ENCODE measurements around the gene PSMC3. TPM values are rescaled to one million over a fixed set of nuclear protein-coding genes. Genes with fewer than 3 reads are reported as not detected.

Gene PSMC3
- total and polyA plus RNA-seq, 9 of the 15 experiments (the other 6 are each of a cell fraction or from before 2014, with no cell fraction given) = 44.3 to 324 (median 240) TPM

DNA sequence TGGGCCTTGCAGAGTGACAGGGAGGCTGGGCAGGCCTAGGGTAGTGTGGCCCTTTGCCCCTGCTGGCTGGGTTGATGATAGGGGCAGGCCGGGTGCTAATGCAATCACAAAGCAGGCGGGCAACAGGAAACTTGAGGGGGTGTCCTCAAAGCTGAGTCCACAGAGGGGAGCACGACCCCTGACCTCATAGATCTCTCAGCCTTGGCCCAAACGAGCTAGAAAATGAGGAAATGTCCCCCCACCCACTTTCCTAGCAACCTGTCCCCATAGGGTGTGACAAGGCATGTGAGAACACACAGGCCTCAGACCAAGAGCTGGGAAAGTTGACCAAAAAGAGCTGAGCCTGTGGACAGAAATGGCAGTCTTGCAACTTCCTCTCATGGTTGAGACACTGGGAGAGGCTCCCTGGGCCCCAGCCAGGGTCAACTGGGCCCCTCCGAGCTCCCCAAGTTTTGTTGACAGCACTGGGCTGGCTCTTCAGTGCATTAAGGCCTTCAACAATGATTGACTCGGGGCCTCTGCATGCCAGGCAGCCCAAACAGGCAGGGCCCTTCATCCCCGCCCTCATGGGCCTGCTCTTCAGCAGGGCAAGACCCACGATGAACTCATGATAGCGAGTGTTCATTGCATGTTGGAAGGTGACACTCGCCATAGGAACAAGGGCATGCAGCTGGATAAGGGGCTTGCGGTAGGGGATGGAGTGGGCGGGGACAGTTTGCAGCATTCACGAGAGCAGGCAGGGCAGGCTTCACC lies 38.1 kb downstream of the PSMC3 start:
- DNase-seq (ENCODE audit: extremely low read depth in 1 of 4, low spot score in 3 of 4) (peak in 1 of 4 experiments; percentile 6), FAIRE-seq (no peak), ATAC-seq (no peak)
- Histone ChIP-seq H3K9me1 (ENCODE audit: control insufficient read depth, insufficient read depth, low read length) (no peaks in the 10 kb centered on the region), H3K27me3 (ENCODE audit: control insufficient read depth in 2 of 2, insufficient read depth in 2 of 2, low read length in 2 of 2) (no peaks in the 10 kb centered on the region), H4K20me1 (replicated peaks; ENCODE audit: control insufficient read depth, insufficient read depth, low read length) (no peaks in the 10 kb centered on the region), H3K4me3 (no peak overlapping the region), H2AFZ (ENCODE audit: low read depth, low read length) (peak overlapping the region; percentile 57), H3K27ac (ENCODE audit: extremely low read depth, low read depth, low read length) (peak overlapping the region; percentile 44; the same call in 1 of the 3 replicates), H3K79me2 (ENCODE audit: control insufficient read depth, insufficient read depth, low read length) (no peaks in the 10 kb centered on the region), H3K4me1 (replicated peaks in 1 of 2; ENCODE audit: control insufficient read depth in 2 of 2, insufficient read depth in 2 of 2, low read length in 2 of 2) (peaks cover 17 to 47% of the 10 kb centered on the region in 2 experiments), H3K4me2 (ENCODE audit: insufficient read depth, low read length) (no peak overlapping the region), H3K9me3 (replicated peaks; ENCODE audit: control insufficient read depth, insufficient read depth, low read depth, low read length) (no peaks in the 10 kb centered on the region), H3K9ac (ENCODE audit: insufficient read depth in 1 of 2, low read depth in 2 of 2, low read length in 2 of 2) (peak overlapping the region in 1 of 2 experiments; percentile 80; a peak in 2 of 4 replicates), H3K36me3 (ENCODE audit: control insufficient read depth, insufficient read depth, low read length) (no peaks in the 10 kb centered on the region)
- 56% methylated on average over 13 of the region's 13 CpGs for WGBS (ENCODE audit: insufficient coverage, low coverage, missing lambda C conversion rate)
- no peak for TF ChIP-seq ELF4 (CRISPR knock-in tag; IDR thresholded peaks at IDR 0.05)
- in situ Hi-C loops (cut with MboI) (no loop called here), intact Hi-C loops (cut with micrococcal nuclease) (no loop called here)
- BruUV-seq (replicated peaks) = no TSS peak
- ChIA-PET CTCF (ENCODE audit: low intra/inter-chr PET ratio) (no interaction called here), POLR2A (interaction anchor here (0.6 to 1.9 kb wide), 5 partner anchors 9 to 47 kb away, joined by 3 to 8 read pairs (median 3); partner anchors contain the start of gene SPI1)

GRCh38 chr11:47384498-47384897 lies 41.7 kb downstream of the PSMC3 start:
- ChIA-PET CTCF (ENCODE audit: low intra/inter-chr PET ratio) (no interaction called here), POLR2A (no interaction called here)
- Histone ChIP-seq H3K9ac (ENCODE audit: insufficient read depth in 1 of 2, low read depth in 2 of 2, low read length in 2 of 2) (no peak overlapping the region), H3K36me3 (ENCODE audit: control insufficient read depth, insufficient read depth, low read length) (no peaks in the 10 kb centered on the region), H3K4me1 (replicated peaks in 1 of 2; ENCODE audit: control insufficient read depth in 2 of 2, insufficient read depth in 2 of 2, low read length in 2 of 2) (peaks cover 3 to 21% of the 10 kb centered on the region in 2 experiments; a peak in 3 of 5 replicates), H3K27me3 (ENCODE audit: control insufficient read depth in 2 of 2, insufficient read depth in 2 of 2, low read length in 2 of 2) (no peaks in the 10 kb centered on the region), H3K9me1 (ENCODE audit: control insufficient read depth, insufficient read depth, low read length) (no peaks in the 10 kb centered on the region), H4K20me1 (replicated peaks; ENCODE audit: control insufficient read depth, insufficient read depth, low read length) (no peaks in the 10 kb centered on the region), H3K4me2 (ENCODE audit: insufficient read depth, low read length) (no peak overlapping the region), H3K79me2 (ENCODE audit: control insufficient read depth, insufficient read depth, low read length) (no peaks in the 10 kb centered on the region), H3K9me3 (replicated peaks; ENCODE audit: control insufficient read depth, insufficient read depth, low read depth, low read length) (no peaks in the 10 kb centered on the region), H3K4me3 (no peak overlapping the region), H2AFZ (ENCODE audit: low read depth, low read length) (no peak overlapping the region), H3K27ac (ENCODE audit: extremely low read depth, low read depth, low read length) (no peak overlapping the region)
- TF ChIP-seq ADNP (tag; IDR thresholded peaks at IDR 0.05) (0 out of 2 replicates have a peak, but pooled peaks have one; percentile 16), ZNF146 (CRISPR knock-in tag; IDR thresholded peaks at IDR 0.05; ENCODE audit: unreplicated experiment) (peak; percentile 90), BCOR (IDR thresholded peaks at IDR 0.05) (0 out of 2 replicates have a peak, but pooled peaks have one; percentile 11), SAP30 (IDR thresholded peaks at IDR 0.05; ENCODE audit: borderline replicate concordance, insufficient read depth, low read depth, low read length, poor library complexity, severe bottlenecking) (no peak), KLF1 (tag; IDR thresholded peaks at IDR 0.05) (no peak), KDM1A (IDR thresholded peaks at IDR 0.05) (peak; percentile 16 to 20; a peak in 1 of 4 replicates), RBM25 (IDR thresholded peaks at IDR 0.05; ENCODE audit: low read depth, low read length, severe bottlenecking) (peak; percentile 84), CHD2 (IDR thresholded peaks at IDR 0.05; ENCODE audit: low read depth, low read length) (no peak), TOE1 (IDR thresholded peaks at IDR 0.05; ENCODE audit: borderline replicate concordance) (no peak), TOE1 (CRISPR knock-in tag; IDR thresholded peaks at IDR 0.05; ENCODE audit: borderline replicate concordance, low read depth) (no peak), CTCF (IDR thresholded peaks at IDR 0.05 in 2 of 3, conservative IDR thresholded peaks at IDR 0.05 in 1 of 3; ENCODE audit: insufficient read depth in 2 of 3, low read depth in 1 of 3, low read length in 3 of 3) (no peak)
- DNase-seq (ENCODE audit: extremely low read depth in 1 of 4, low spot score in 3 of 4) (no peak), FAIRE-seq (no peak), ATAC-seq (no peak)
- intact Hi-C loops (cut with micrococcal nuclease) (no loop called here), in situ Hi-C loops (cut with MboI) (no loop called here)
- no TSS peak for BruUV-seq (replicated peaks)
- 60% methylated on average over 4 of the region's 4 CpGs for WGBS (ENCODE audit: insufficient coverage, low coverage, missing lambda C conversion rate)
